Skeletal muscle tissue (tissue), 4 donors: ENCODE results near the gene IQCM. TPM values are rescaled to one million over a fixed set of nuclear protein-coding genes. Genes with fewer than 3 reads are reported as not detected.

Source experiments
- H3K27ac ChIP-seq: one replicate; pipeline ENCODE4 v1.7.0; 2013; ENCODE audit warnings: mild to moderate bottlenecking, low read depth, low read length, inconsistent platforms
- H3K27me3 ChIP-seq, 3 donors: one replicate each; pipeline ENCODE4 v1.7.0; 2013; ENCODE audit warnings: low read length in 3 of 3; ENCODE audit not compliant: control insufficient read depth in 3 of 3, insufficient read depth in 3 of 3
- H3K36me3 ChIP-seq, 3 donors: one replicate each; pipeline ENCODE4 v1.7.0; 2013; ENCODE audit warnings: low read length in 3 of 3; ENCODE audit not compliant: control insufficient read depth in 3 of 3, insufficient read depth in 3 of 3
- H3K4me1 ChIP-seq, 3 donors: one replicate each; pipeline ENCODE4 v1.7.0; 2013; ENCODE audit warnings: low read length in 3 of 3, mild to moderate bottlenecking in 3 of 3; ENCODE audit not compliant: control insufficient read depth in 3 of 3, insufficient read depth in 3 of 3
- H3K4me3 ChIP-seq, 3 donors: one replicate each; pipeline ENCODE4 v1.7.0; 2013; ENCODE audit warnings: low read length in 3 of 3
- H3K9ac ChIP-seq, 3 donors: one replicate each; pipeline ENCODE4 v1.7.0; 2013; ENCODE audit warnings: low read length in 3 of 3, mild to moderate bottlenecking in 3 of 3, moderate library complexity in 2 of 3, low read depth in 1 of 3
- H3K9me3 ChIP-seq, 3 donors: one replicate each; pipeline ENCODE4 v1.7.0; 2013; ENCODE audit warnings: low read length in 3 of 3; ENCODE audit not compliant: control insufficient read depth in 3 of 3
- total RNA-seq: library from RNA; depleted of rRNA; stranded (reverse); fragments of >200 nt; gene quantifications from one replicate; pipeline ENCODE4 v1.2.3, GENCODE V29; 2014
- donor health status: Osteomylitis.

The IQCM gene
- total RNA-seq, 1 donor from 2014 or later = not detected

DNA sequence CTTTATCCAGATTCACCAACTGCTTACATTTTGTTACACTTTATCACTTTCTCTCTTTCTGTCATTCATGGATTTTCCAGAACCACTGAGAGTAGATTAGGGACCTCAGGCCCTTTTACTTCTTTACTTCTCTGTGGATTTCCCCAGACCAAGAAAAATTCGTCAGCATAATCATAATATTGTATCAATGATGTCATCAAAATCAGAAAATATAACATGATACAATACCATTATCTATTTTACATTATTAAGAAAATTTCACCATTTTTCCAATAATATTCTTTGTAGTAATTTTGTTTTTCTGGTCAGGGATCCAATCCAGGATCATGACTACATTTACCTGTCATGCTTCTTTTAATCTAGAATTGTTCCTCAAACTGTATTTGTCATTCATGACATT, 494.2 kb downstream of the IQCM start:
- Histone ChIP-seq H3K9me3 (peaks cover 0 to 4% (median 0%) of the 10 kb centered on the region in 3 donors), H3K4me3 (no peak overlapping the region), H3K4me1 (no peaks in the 10 kb centered on the region), H3K27me3 (no peaks in the 10 kb centered on the region), H3K27ac (no peak overlapping the region), H3K9ac (no peak overlapping the region), H3K36me3 (no peaks in the 10 kb centered on the region)

DNA sequence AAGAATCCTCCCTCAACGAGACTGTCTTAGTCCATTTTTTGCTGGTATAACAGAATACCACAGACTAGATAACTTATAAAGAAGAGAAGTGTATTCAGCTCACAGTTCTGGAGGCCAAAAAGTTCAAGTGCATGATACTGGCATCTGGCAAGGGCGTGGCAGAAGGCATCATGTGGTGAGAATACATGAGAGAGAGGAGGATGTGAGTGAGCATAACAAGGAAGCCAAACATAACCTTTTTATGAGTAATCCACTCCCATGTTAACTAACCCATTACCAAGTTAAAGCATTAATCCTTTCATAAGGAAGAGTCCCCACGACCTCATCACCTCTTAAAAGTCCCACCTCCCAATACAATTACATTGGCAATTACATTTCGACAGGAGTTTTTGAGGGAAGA, 504.6 kb downstream of the IQCM start:
- Histone ChIP-seq H3K27me3 (no peaks in the 10 kb centered on the region), H3K9ac (no peak overlapping the region), H3K4me1 (no peaks in the 10 kb centered on the region), H3K36me3 (no peaks in the 10 kb centered on the region), H3K4me3 (no peak overlapping the region), H3K9me3 (no peaks in the 10 kb centered on the region), H3K27ac (no peak overlapping the region)

GRCh38 chr4:149306537-149306936, 509.1 kb downstream of the IQCM start:
- H3K27me3 ChIP-seq = no peaks in the 10 kb centered on the region
- H3K9me3 ChIP-seq = no peaks in the 10 kb centered on the region
- H3K4me3 ChIP-seq = no peak overlapping the region
- no peak overlapping the region for H3K27ac ChIP-seq
- no peaks in the 10 kb centered on the region for H3K4me1 ChIP-seq
- no peak overlapping the region for H3K9ac ChIP-seq
- H3K36me3 ChIP-seq = no peaks in the 10 kb centered on the region
